HUES6 (cell line): ENCODE results near the gene CCDC83.
"Not testable (repeated sequence)": the region's sequence is repeated elsewhere in the genome, so short reads cannot be mapped to it uniquely, and the experiment has no call there.

Experiments used
- H3K27ac ChIP-seq: 2 replicates; pipeline ENCODE4 v1.7.0; 2013; ENCODE audit warnings: low read depth, mild to moderate bottlenecking, low read length, inconsistent platforms
- H3K27me3 ChIP-seq: 2 replicates; pipeline ENCODE4 v1.6.1; 2013; ENCODE audit warnings: low read length; ENCODE audit not compliant: control insufficient read depth, insufficient read depth
- H3K36me3 ChIP-seq: 2 replicates; pipeline ENCODE4 v1.6.1; 2013; ENCODE audit warnings: low read length; ENCODE audit not compliant: control insufficient read depth, insufficient read depth
- H3K4me1 ChIP-seq: 2 replicates; pipeline ENCODE4 v1.6.1; 2013; ENCODE audit warnings: low read length; ENCODE audit not compliant: control insufficient read depth, insufficient read depth
- H3K4me3 ChIP-seq: 2 replicates; pipeline ENCODE4 v1.5.1; 2013; ENCODE audit warnings: low read depth, low read length
- H3K9ac ChIP-seq: one replicate; pipeline ENCODE4 v1.6.1; 2013; ENCODE audit warnings: mild to moderate bottlenecking, low read length
- H3K9me3 ChIP-seq: 2 replicates; pipeline ENCODE4 v1.6.1; 2013; ENCODE audit warnings: low read depth, low read length; ENCODE audit not compliant: control insufficient read depth, insufficient read depth

CCDC83 gene

GRCh38 chr11:85835729-85836128 is 19.5 kb upstream of the CCDC83 start:
- H3K9ac ChIP-seq: no peak overlapping the region
- no peaks in the 10 kb centered on the region for H3K27me3 ChIP-seq
- no peaks in the 10 kb centered on the region for H3K36me3 ChIP-seq
- no peak overlapping the region for H3K4me3 ChIP-seq
- no peaks in the 10 kb centered on the region for H3K4me1 ChIP-seq
- no peak overlapping the region for H3K27ac ChIP-seq
- peaks cover 5% of the 10 kb centered on the region; the same call in 1 of the 2 replicates for H3K9me3 ChIP-seq

GRCh38 chr11:85840932-85841331 is 14.3 kb upstream of the CCDC83 start:
- H3K36me3 ChIP-seq, H3K9me3 ChIP-seq, H3K4me1 ChIP-seq, H3K9ac ChIP-seq, H3K27ac ChIP-seq, H3K4me3 ChIP-seq, H3K27me3 ChIP-seq: not testable (repeated sequence)

- peaks cover 7% of the 10 kb centered on the region; the same call in 1 of the 2 replicates for H3K9me3 ChIP-seq
- H3K36me3 ChIP-seq: no peaks in the 10 kb centered on the region
- H3K27ac ChIP-seq: no peak overlapping the region
- H3K9ac ChIP-seq: no peak overlapping the region
- no peaks in the 10 kb centered on the region for H3K4me1 ChIP-seq
- no peaks in the 10 kb centered on the region for H3K27me3 ChIP-seq
- no peak overlapping the region for H3K4me3 ChIP-seq
These were observed 11.3 kb upstream of the CCDC83 start for GRCh38 chr11:85843929-85844328.

GRCh38 chr11:85844439-85845123 is 10.6 kb upstream of the CCDC83 start:
- Histone ChIP-seq H3K9me3 (peaks cover 7% of the 10 kb centered on the region; the same call in 1 of the 2 replicates), H3K27me3 (no peaks in the 10 kb centered on the region), H3K4me1 (no peaks in the 10 kb centered on the region), H3K4me3 (no peak overlapping the region), H3K9ac (no peak overlapping the region), H3K36me3 (no peaks in the 10 kb centered on the region), H3K27ac (no peak overlapping the region)

- Histone ChIP-seq H3K27me3 (no peaks in the 10 kb centered on the region), H3K27ac (no peak overlapping the region), H3K4me3 (no peak overlapping the region), H3K4me1 (no peaks in the 10 kb centered on the region), H3K36me3 (no peaks in the 10 kb centered on the region), H3K9me3 (peaks cover 7% of the 10 kb centered on the region; the same call in 1 of the 2 replicates), H3K9ac (no peak overlapping the region)
These were observed 10.0 kb upstream of the CCDC83 start for GRCh38 chr11:85845124-85845631.

- Histone ChIP-seq H3K36me3 (no peaks in the 10 kb centered on the region), H3K27ac (no peak overlapping the region), H3K9me3 (peaks cover 20% of the 10 kb centered on the region), H3K27me3 (no peaks in the 10 kb centered on the region), H3K4me3 (no peak overlapping the region), H3K4me1 (no peaks in the 10 kb centered on the region), H3K9ac (no peak overlapping the region)
These were observed 7.7 kb upstream of the CCDC83 start for GRCh38 chr11:85847436-85847835.

GRCh38 chr11:85848006-85848405 is 7.2 kb upstream of the CCDC83 start:
- Histone ChIP-seq H3K4me3 (no peak overlapping the region), H3K4me1 (no peaks in the 10 kb centered on the region), H3K27ac (no peak overlapping the region), H3K36me3 (no peaks in the 10 kb centered on the region), H3K9ac (no peak overlapping the region), H3K9me3 (peaks cover 21% of the 10 kb centered on the region), H3K27me3 (no peaks in the 10 kb centered on the region)

- no peaks in the 10 kb centered on the region for H3K27me3 ChIP-seq
- peaks cover 21% of the 10 kb centered on the region for H3K9me3 ChIP-seq
- no peak overlapping the region for H3K9ac ChIP-seq
- no peaks in the 10 kb centered on the region for H3K36me3 ChIP-seq
- no peaks in the 10 kb centered on the region for H3K4me1 ChIP-seq
- no peak overlapping the region for H3K4me3 ChIP-seq
- no peak overlapping the region for H3K27ac ChIP-seq
These were observed 6.6 kb upstream of the CCDC83 start for GRCh38 chr11:85848556-85848955.

GRCh38 chr11:85852754-85853153 is 2.4 kb upstream of the CCDC83 start:
- H3K4me3 ChIP-seq, H3K9ac ChIP-seq, H3K27me3 ChIP-seq, H3K36me3 ChIP-seq, H3K4me1 ChIP-seq, H3K27ac ChIP-seq: not testable (repeated sequence)
- peaks cover 17% of the 10 kb centered on the region for H3K9me3 ChIP-seq

- peaks cover 15% of the 10 kb centered on the region for H3K9me3 ChIP-seq
- H3K27ac ChIP-seq: not testable (repeated sequence)
These were observed 1.6 kb upstream of the CCDC83 start for GRCh38 chr11:85853541-85853940.

GRCh38 chr11:85854212-85854556 is 999 bp upstream of the CCDC83 start:
- peaks cover 8% of the 10 kb centered on the region; the same call in 1 of the 2 replicates for H3K4me1 ChIP-seq
- H3K4me3 ChIP-seq: peak overlapping the region; percentile 65
- no peaks in the 10 kb centered on the region; the same call in 1 of the 2 replicates for H3K27me3 ChIP-seq
- peaks cover 15% of the 10 kb centered on the region for H3K9me3 ChIP-seq
- peak overlapping the region; percentile 89 for H3K9ac ChIP-seq
- peak overlapping the region; percentile 24 for H3K27ac ChIP-seq
- no peaks in the 10 kb centered on the region for H3K36me3 ChIP-seq

More at GRCh38 chr11:85853541-85853940, 1.6 kb upstream of the CCDC83 start:
- not testable (repeated sequence) for H3K4me3 ChIP-seq, H3K4me1 ChIP-seq, H3K27me3 ChIP-seq, H3K36me3 ChIP-seq, H3K9ac ChIP-seq
